CD14-positive monocyte (primary cell): ENCODE data around the gene CPNE9. TPM values are rescaled to one million over a fixed set of nuclear protein-coding genes. Genes with fewer than 3 reads are reported as not detected.

ENCODE experiments used
- DNase-seq, 3 donors: peaks; one replicate each; pipeline ENCODE4 v3.0.0-alpha.2; 2011 to 2022
- H2AFZ ChIP-seq: 2 replicates; pipeline ENCODE4 v1.6.0; 2012; ENCODE audit warnings: mild to moderate bottlenecking, low read depth, low read length, inconsistent platforms; ENCODE audit not compliant: insufficient read depth, poor library complexity, severe bottlenecking
- H3K27ac ChIP-seq, 2 donors: 1 replicate in 1 of 2; 2 replicates in 1 of 2; pipeline ENCODE4 v1.5.1; 2012 to 2013; ENCODE audit warnings: low read length in 2 of 2, control low read depth in 1 of 2, inconsistent platforms in 1 of 2, low read depth in 1 of 2, mild to moderate bottlenecking in 1 of 2
- H3K27me3 ChIP-seq, 2 donors: one replicate each; pipeline versions ENCODE4 v1.6.0 to v1.6.1; 2011 to 2013; ENCODE audit warnings: low read length in 2 of 2; ENCODE audit not compliant: control insufficient read depth in 2 of 2, insufficient read depth in 2 of 2
- H3K36me3 ChIP-seq, 2 donors: replicated peaks in 1 of 2; 1 replicate in 1 of 2; 2 replicates in 1 of 2; pipeline versions ENCODE4 v1.5.1 to v1.6.1; 2012 to 2013; ENCODE audit warnings: low read length in 2 of 2, control low read depth in 1 of 2, inconsistent platforms in 1 of 2, mild to moderate bottlenecking in 1 of 2; ENCODE audit not compliant: insufficient read depth in 2 of 2, control insufficient read depth in 1 of 2
- H3K4me1 ChIP-seq, 2 donors: 1 replicate in 1 of 2; 2 replicates in 1 of 2; pipeline versions ENCODE4 v1.5.1 to v1.6.1; 2012 to 2013; ENCODE audit warnings: low read length in 2 of 2, control low read depth in 1 of 2, inconsistent platforms in 1 of 2, mild to moderate bottlenecking in 1 of 2, moderate library complexity in 1 of 2; ENCODE audit not compliant: insufficient read depth in 2 of 2, control insufficient read depth in 1 of 2
- H3K4me2 ChIP-seq: replicated peaks from 2 replicates; pipeline ENCODE3; 2012; ENCODE audit warnings: low read length, moderate library complexity, mild to moderate bottlenecking; ENCODE audit not compliant: poor library complexity, severe bottlenecking; ENCODE audit errors: extremely low read depth
- H3K4me3 ChIP-seq, 3 experiments: fragments of 200-600 bp in 1 of 3; sonication (generic) in 1 of 3; replicated peaks in 1 of 3; 1 replicate in 2 of 3; 2 replicates in 1 of 3; pipeline ENCODE4 v1.5.1; 2011 to 2013; ENCODE audit warnings: low read length in 3 of 3, mild to moderate bottlenecking in 3 of 3, control low read depth in 2 of 3, low read depth in 2 of 3, inconsistent platforms in 1 of 3, moderate library complexity in 1 of 3
- H3K79me2 ChIP-seq: 2 replicates; pipeline ENCODE4 v1.6.0; 2012; ENCODE audit warnings: mild to moderate bottlenecking, control low read depth, inconsistent platforms, low read length, moderate library complexity; ENCODE audit not compliant: insufficient read depth
- H3K9ac ChIP-seq: 2 replicates; pipeline ENCODE4 v1.6.0; 2017; ENCODE audit warnings: low read length, mild to moderate bottlenecking; ENCODE audit not compliant: insufficient read depth, poor library complexity, severe bottlenecking
- H3K9me3 ChIP-seq, 2 donors: replicated peaks in 1 of 2; 1 replicate in 1 of 2; 2 replicates in 1 of 2; pipeline versions ENCODE4 v1.5.1 to v1.6.1; 2012 to 2013; ENCODE audit warnings: low read length in 2 of 2, control low read depth in 1 of 2; ENCODE audit not compliant: control insufficient read depth in 1 of 2, insufficient read depth in 1 of 2
- H4K20me1 ChIP-seq: 2 replicates; pipeline ENCODE4 v1.6.0; 2012; ENCODE audit warnings: mild to moderate bottlenecking, low read length, control low read depth, moderate library complexity; ENCODE audit not compliant: insufficient read depth
- H3K27ac Mint-ChIP-seq, 7 donors: one replicate each; pipeline ENCODE4 v1.8.0; 2020; ENCODE audit warnings: mild to moderate bottlenecking in 7 of 7, mixed read lengths in 7 of 7, moderate library complexity in 6 of 7, inconsistent platforms in 2 of 7
- H3K27me3 Mint-ChIP-seq, 3 donors: one replicate each; pipeline ENCODE4 v1.8.0; 2021 to 2022; ENCODE audit warnings: low read depth in 3 of 3, mild to moderate bottlenecking in 3 of 3, mixed read lengths in 3 of 3, moderate library complexity in 3 of 3, inconsistent platforms in 1 of 3
- H3K36me3 Mint-ChIP-seq, 2 donors: one replicate each; pipeline ENCODE4 v1.8.0; 2020; ENCODE audit warnings: mixed read lengths in 2 of 2, inconsistent platforms in 1 of 2, mild to moderate bottlenecking in 1 of 2
- H3K4me1 Mint-ChIP-seq: one replicate; pipeline ENCODE4 v1.8.0; 2020; ENCODE audit warnings: mild to moderate bottlenecking, mixed read lengths
- H3K4me3 Mint-ChIP-seq, 2 donors: one replicate each; pipeline ENCODE4 v1.8.0; 2020; ENCODE audit warnings: mild to moderate bottlenecking in 2 of 2, mixed read lengths in 2 of 2, moderate library complexity in 1 of 2
- H3K9me3 Mint-ChIP-seq, 7 donors: one replicate each; pipeline ENCODE4 v1.8.0; 2020 to 2022; ENCODE audit warnings: mixed read lengths in 7 of 7, mild to moderate bottlenecking in 6 of 7, moderate library complexity in 6 of 7, inconsistent platforms in 2 of 7
- CTCF ChIP-seq: fragments of 200-600 bp; IDR thresholded peaks from one replicate; pipeline ENCODE4 v1.8.0; 2022; ENCODE audit warnings: antibody characterized with exemption, mild to moderate bottlenecking
- WGBS: methylation state at CpG from one replicate; pipeline ENCODE4 v1.1.5; 2013; ENCODE audit warnings: missing lambda C conversion rate; ENCODE audit not compliant: insufficient coverage; 5-methylcytosine and 5-hydroxymethylcytosine counted together
- intact Hi-C, 2 donors: fragments of 100-400 bp; cut with micrococcal nuclease; formaldehyde crosslinking; loops; one replicate each; pipeline versions ENCODE4 v1.15.0 to v1.15.1; 2023
- polyA plus RNA-seq, 3 donors: library from polyadenylated mRNA; depleted of rRNA in 1 of 3; unstranded in 2 of 3; stranded (reverse) in 1 of 3; fragments of 300-500 nt in 2 of 3; fragments of >200 nt in 1 of 3; fragmentation: Illumina TruSeq in 2 of 3; gene quantifications; 1 replicate in 2 of 3; 2 replicates in 1 of 3; pipeline ENCODE4 v1.2.3, GENCODE V29; 2012 to 2021

Gene CPNE9
- polyA plus RNA-seq, 3 donors: 0.51 to 0.55 TPM; not detected in 1

DNA sequence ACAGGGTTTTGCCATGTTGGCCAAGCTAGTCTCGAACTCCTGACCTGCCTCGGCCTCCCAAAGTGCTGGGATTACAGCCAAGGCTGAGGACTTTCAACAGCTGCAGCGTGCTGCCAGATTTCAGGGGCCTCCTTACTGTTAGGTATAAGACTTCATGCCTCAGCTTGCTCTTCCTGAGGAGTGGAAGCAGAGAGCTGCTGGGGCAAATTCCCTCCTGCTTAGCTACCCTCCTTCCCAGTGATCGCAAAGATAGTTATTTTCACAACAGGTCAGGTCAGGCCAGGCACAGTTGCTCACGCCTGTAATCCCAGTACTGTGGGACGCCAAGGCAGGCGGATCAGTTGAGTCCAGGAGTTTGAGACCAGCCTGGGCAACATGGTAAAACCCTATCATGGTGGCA, 2.6 kb upstream of the CPNE9 start:
- Mint-ChIP-seq H3K4me1 (peaks cover 22% of the 10 kb centered on the region), H3K27ac (peak overlapping the region in 2 of 7 donors; percentile 42 to 53), H3K36me3 (peaks cover 75 to 79% of the 10 kb centered on the region in 2 donors), H3K9me3 (peaks cover 0 to 13% (median 3%) of the 10 kb centered on the region in 7 donors), H3K4me3 (no peak overlapping the region), H3K27me3 (peaks cover 31 to 44% (median 32%) of the 10 kb centered on the region in 3 donors)
- Histone ChIP-seq H3K27me3 (peaks cover 10 to 31% of the 10 kb centered on the region in 2 donors), H3K9ac (no peak overlapping the region), H4K20me1 (peaks cover 86% of the 10 kb centered on the region), H3K4me3 (no peak overlapping the region), H3K9me3 (no peaks in the 10 kb centered on the region), H3K36me3 (peaks cover 70 to 71% of the 10 kb centered on the region in 2 donors), H2AFZ (no peak overlapping the region), H3K4me1 (peaks cover 15 to 24% of the 10 kb centered on the region in 2 donors), H3K4me2 (no peak overlapping the region), H3K79me2 (no peaks in the 10 kb centered on the region), H3K27ac (no peak overlapping the region)
- TF ChIP-seq CTCF: no peak
- intact Hi-C loops: no loop called here
- DNase-seq: no peak
- WGBS: 100% methylated on average over 6 of the region's 7 CpGs

DNA sequence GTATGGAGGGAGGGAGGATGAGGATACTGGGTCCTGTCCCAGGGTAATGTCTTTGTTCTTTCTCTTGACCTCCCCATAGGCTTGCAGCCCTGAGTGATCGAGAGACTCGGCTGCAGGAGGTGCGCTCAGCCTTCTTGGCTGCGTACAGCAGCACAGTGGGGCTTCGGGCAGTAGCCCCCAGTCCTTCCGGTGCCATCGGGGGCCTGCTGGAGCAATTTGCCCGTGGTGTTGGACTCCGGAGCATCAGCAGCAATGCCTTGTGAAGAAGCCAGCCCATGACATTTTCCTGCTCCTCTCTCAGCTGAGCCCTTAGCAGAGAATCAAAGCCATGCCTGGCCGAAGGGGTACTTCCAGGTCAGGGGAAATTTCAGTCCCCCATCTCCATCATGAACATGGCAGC, 1.9 kb upstream of the CPNE9 start:
- peaks cover 68 to 72% of the 10 kb centered on the region in 2 donors for H3K36me3 Mint-ChIP-seq
- H3K36me3 ChIP-seq: peaks cover 63 to 64% of the 10 kb centered on the region in 2 donors
- DNase-seq: no peak

More for the DNA sequence above, 1.9 kb upstream of the CPNE9 start:
- H3K79me2 ChIP-seq: no peaks in the 10 kb centered on the region
- Mint-ChIP-seq H3K9me3 (peaks cover 0 to 13% (median 4%) of the 10 kb centered on the region in 7 donors), H3K4me1 (peaks cover 22% of the 10 kb centered on the region), H3K4me3 (no peak overlapping the region), H3K27ac (no peak overlapping the region), H3K27me3 (peaks cover 34 to 52% (median 35%) of the 10 kb centered on the region in 3 donors)
- no peak overlapping the region for H2AFZ ChIP-seq
- H3K27me3 ChIP-seq: peaks cover 10 to 36% of the 10 kb centered on the region in 2 donors
- intact Hi-C loops: no loop called here
- no peak overlapping the region for H3K4me2 ChIP-seq
- no peaks in the 10 kb centered on the region for H3K9me3 ChIP-seq
- no peak overlapping the region for H3K9ac ChIP-seq
- peaks cover 79% of the 10 kb centered on the region for H4K20me1 ChIP-seq
- no peak overlapping the region for H3K27ac ChIP-seq
- no peak for TF ChIP-seq CTCF
- 98% methylated on average over 10 of the region's 10 CpGs for WGBS
- H3K4me1 ChIP-seq: peaks cover 15 to 24% of the 10 kb centered on the region in 2 donors
- no peak overlapping the region for H3K4me3 ChIP-seq
